ENCODE data around the gene SREBF2. TPM values are rescaled to one million over a fixed set of nuclear protein-coding genes. Genes with fewer than 3 reads are reported as not detected.
A peak's percentile ranks its signal among the peaks of the same experiment; 100 is the strongest.

The SREBF2 gene
- total and polyA plus RNA-seq, 2 of the 8 experiments (the other 6 are each of a cell fraction or from before 2014, with no cell fraction given), result 125 to 144 TPM

DNA sequence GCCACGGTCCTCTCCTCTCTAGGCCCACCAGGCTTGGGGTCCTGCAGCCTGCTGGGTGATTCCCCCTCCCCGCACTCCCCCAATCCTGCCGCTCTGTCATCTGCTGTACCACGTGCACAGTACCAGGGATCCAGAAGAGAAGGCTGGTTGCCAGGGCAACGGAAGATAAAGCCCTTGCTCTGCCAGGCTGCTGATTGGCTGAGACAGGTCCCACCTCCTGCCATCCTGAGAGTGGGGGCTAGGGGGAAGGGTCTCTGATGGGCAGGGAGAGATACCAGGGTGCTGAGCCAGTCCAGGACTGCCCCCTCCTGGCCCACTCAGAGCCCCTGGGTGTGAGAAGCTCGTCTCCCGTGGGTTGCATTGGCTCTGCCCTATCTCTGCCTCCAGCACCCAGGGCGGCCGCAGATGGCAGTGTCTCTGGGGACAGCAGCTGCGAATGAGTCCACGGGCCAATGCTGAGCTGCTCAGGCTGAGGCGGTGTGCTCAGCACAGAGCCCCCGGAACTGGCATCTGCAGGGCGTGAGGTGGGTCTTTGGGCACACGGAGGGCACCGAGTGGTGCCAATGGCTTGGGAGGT, 119.1 kb downstream of the SREBF2 start, which contains the start of gene SMIM45 (continued):
- no peak for TF ChIP-seq BCL11A (IDR thresholded peaks at IDR 0.05; ENCODE audit: low read depth in 2 of 2, low read length in 2 of 2)
- no peak for TF ChIP-seq TCF12 (IDR thresholded peaks at IDR 0.05; ENCODE audit: low read depth, low read length)
- TF ChIP-seq, protein P1, sequence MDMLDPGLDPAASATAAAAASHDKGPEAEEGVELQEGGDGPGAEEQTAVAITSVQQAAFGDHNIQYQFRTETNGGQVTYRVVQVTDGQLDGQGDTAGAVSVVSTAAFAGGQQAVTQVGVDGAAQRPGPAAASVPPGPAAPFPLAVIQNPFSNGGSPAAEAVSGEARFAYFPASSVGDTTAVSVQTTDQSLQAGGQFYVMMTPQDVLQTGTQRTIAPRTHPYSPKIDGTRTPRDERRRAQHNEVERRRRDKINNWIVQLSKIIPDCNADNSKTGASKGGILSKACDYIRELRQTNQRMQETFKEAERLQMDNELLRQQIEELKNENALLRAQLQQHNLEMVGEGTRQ (IDR thresholded peaks at IDR 0.05; ENCODE audit: low read length), result peak; percentile 48; the same call in 1 of the 2 replicates
- TF ChIP-seq, protein P2, sequence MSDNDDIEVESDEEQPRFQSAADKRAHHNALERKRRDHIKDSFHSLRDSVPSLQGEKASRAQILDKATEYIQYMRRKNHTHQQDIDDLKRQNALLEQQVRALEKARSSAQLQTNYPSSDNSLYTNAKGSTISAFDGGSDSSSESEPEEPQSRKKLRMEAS (IDR thresholded peaks at IDR 0.05), result peak; percentile 70

Measured in H1 (cell line).